ENCODE measurements around the gene KBTBD12. TPM values are rescaled to one million over a fixed set of nuclear protein-coding genes. Genes with fewer than 3 reads are reported as not detected.

KBTBD12 gene
- total RNA-seq, 2 experiments from 2014 or later = not detected

Other genes with a start within 250 kb of the KBTBD12 start
- 10 to 100 TPM; 34.3 to 38.8 TPM for gene ABTB1, start 242.3 kb upstream of the KBTBD12 start, total RNA-seq
- 1 to 10 TPM; 1.5 to 1.7 TPM for gene MGLL, start 92.7 kb upstream of the KBTBD12 start, total RNA-seq
- 100 to 1,000 TPM; 194 to 203 TPM for gene SEC61A1, start 137.2 kb downstream of the KBTBD12 start, total RNA-seq
- 10 to 100 TPM; 56.3 to 62.3 TPM for gene RUVBL1, start 208.6 kb downstream of the KBTBD12 start, total RNA-seq
- 10 to 100 TPM; 14.5 to 15.0 TPM for gene EEFSEC, start 238.2 kb downstream of the KBTBD12 start, total RNA-seq

Data from activated CD4-positive, alpha-beta memory T cell treated with anti-CD3 and anti-CD28 coated beads, Interleukin-2, amount 10 ng/mL, durations not matched to agents 7 days and 5 days (primary cell).